Smooth muscle cell (in vitro differentiated cells): ENCODE results near the gene OSBPL6. TPM values are rescaled to one million over a fixed set of nuclear protein-coding genes. Genes with fewer than 3 reads are reported as not detected.

Source experiments
- DNase-seq: peaks from one replicate; lab custom pipeline; 2025; ENCODE audit not compliant: unreplicated experiment; lab: John Stamatoyannopoulos, UW
- H2AFZ ChIP-seq: fragments of 200-600 bp; sonication (generic); 2 replicates; pipeline ENCODE4 v1.6.0; 2016; ENCODE audit warnings: antibody characterized with exemption, low read depth, mild to moderate bottlenecking
- H3F3A ChIP-seq: fragments of 200-600 bp; sonication (generic); 2 replicates; pipeline ENCODE4 v1.6.0; 2017; ENCODE audit warnings: antibody characterized with exemption, low read depth
- H3K27ac ChIP-seq: fragments of 200-600 bp; sonication (generic); 2 replicates; pipeline ENCODE4 v1.5.1; 2016; ENCODE audit warnings: low read depth, mild to moderate bottlenecking
- H3K27me3 ChIP-seq: fragments of 200-600 bp; sonication (generic); 2 replicates; pipeline ENCODE4 v1.6.1; 2016; ENCODE audit warnings: low read depth, mild to moderate bottlenecking
- H3K36me3 ChIP-seq: fragments of 200-600 bp; sonication (generic); 2 replicates; pipeline ENCODE4 v1.5.1; 2016; ENCODE audit warnings: low read depth
- H3K4me1 ChIP-seq: fragments of 200-600 bp; sonication (generic); 2 replicates; pipeline ENCODE4 v1.5.1; 2016; ENCODE audit warnings: low read depth
- H3K4me2 ChIP-seq: fragments of 200-600 bp; sonication (generic); 2 replicates; pipeline ENCODE4 v1.6.0; 2016; ENCODE audit warnings: mild to moderate bottlenecking
- H3K4me3 ChIP-seq: fragments of 200-600 bp; sonication (generic); 2 replicates; pipeline ENCODE4 v1.5.1; 2016; ENCODE audit warnings: mild to moderate bottlenecking
- H3K79me2 ChIP-seq: fragments of 200-600 bp; sonication (generic); 2 replicates; pipeline ENCODE4 v1.6.0; 2016; ENCODE audit warnings: low read depth, mild to moderate bottlenecking
- H3K9ac ChIP-seq: fragments of 200-600 bp; sonication (generic); 2 replicates; pipeline ENCODE4 v1.6.0; 2016; ENCODE audit warnings: low read depth
- H3K9me3 ChIP-seq: fragments of 200-600 bp; sonication (generic); replicated peaks from 2 replicates; pipeline ENCODE4 v1.5.1; 2016; ENCODE audit warnings: low read depth
- H4K20me1 ChIP-seq: fragments of 200-600 bp; sonication (generic); 2 replicates; pipeline ENCODE4 v1.6.0; 2016; ENCODE audit warnings: low read depth
- CTCF ChIP-seq: fragments of 200-600 bp; sonication (generic); IDR thresholded peaks from 2 replicates; pipeline ENCODE4 v1.5.1; 2017; ENCODE audit warnings: borderline replicate concordance, mild to moderate bottlenecking, antibody characterized with exemption; ENCODE audit not compliant: insufficient read depth, poor library complexity, severe bottlenecking
- WGBS: methylation state at CpG from one replicate; pipeline ENCODE4 v1.1.7; 2016; ENCODE audit warnings: low lambda C conversion rate; 5-methylcytosine and 5-hydroxymethylcytosine counted together
- polyA plus RNA-seq: library from polyadenylated mRNA; unstranded; fragments of >200 nt; fragmentation: Nextera tagmentation; extraction: Ambion mirVana; gene quantifications from 2 replicates; pipeline ENCODE4 v1.2.1, GENCODE V29; 2016
- total RNA-seq: library from RNA; depleted of rRNA; stranded (reverse); fragments of >200 nt; gene quantifications from 2 replicates; pipeline ENCODE4 v1.2.3, GENCODE V29; 2014

OSBPL6 gene
- total RNA-seq (7.4 and 8.6 TPM in 2 replicates), polyA plus RNA-seq (2.4 and 7.6 TPM in 2 replicates)

DNA sequence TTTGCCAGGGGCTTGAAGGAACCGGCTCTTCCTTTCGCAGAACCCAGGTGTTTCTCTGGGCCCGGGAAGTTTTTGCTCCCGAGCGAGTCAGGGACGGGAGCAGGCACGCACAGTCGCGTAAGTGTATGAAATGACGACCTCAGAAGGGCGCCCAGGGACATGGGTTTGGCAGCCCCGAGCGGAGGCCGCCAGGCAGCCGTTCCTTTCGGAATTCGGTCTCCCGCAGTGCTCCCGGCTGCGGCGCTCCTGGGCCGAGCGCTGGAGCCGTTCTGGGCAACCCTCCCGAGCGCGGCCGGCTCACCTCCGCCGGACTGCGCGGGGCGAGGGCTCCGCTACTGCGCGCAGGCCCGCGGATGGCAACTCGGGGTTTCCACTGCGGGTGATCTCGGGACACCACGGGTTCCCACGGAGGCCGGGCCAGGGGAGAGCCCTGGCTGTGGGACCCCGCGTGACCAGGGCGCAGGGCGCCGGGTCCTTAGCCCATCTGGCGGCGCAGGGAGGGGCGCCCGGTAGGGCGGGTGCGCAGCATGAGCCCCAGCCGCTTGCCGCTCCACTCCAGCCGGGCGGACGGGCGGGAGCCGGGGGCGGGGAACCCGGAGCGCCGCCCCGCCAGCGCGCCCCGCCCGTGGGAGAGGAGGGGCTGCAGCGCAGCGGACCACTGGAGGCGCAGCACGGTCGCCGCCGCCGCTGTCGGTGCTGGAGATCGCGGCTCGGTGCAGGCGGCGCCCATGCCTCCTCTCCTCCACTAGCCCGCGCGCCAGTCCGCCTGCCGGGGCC lies at the start of gene OSBPL6:
Gene OSBPL6, plus strand, starts transcription at position 690 of the 777 bp plus-strand sequence. CDS start 111,673 bp downstream, outside the sequence.
- Histone ChIP-seq H3K9me3 (no peaks in the 10 kb centered on the region), H3K36me3 (no peaks in the 10 kb centered on the region), H3F3A (peaks cover 10% of the 10 kb centered on the region), H3K4me2 (peak within 1 kb of the TSS; percentile 99), H3K4me3 (peak within 1 kb of the TSS; percentile 92), H4K20me1 (no peaks in the 10 kb centered on the region), H3K27ac (peak within 1 kb of the TSS; percentile 33), H3K79me2 (peaks cover 5% of the 10 kb centered on the region), H2AFZ (peak within 1 kb of the TSS; percentile 98), H3K27me3 (no peaks in the 10 kb centered on the region), H3K4me1 (peaks cover 10% of the 10 kb centered on the region), H3K9ac (peak within 1 kb of the TSS; percentile 64)
- peak; percentile 40 for DNase-seq
- TF ChIP-seq CTCF = no peak
- under 1% methylated on average over 55 of the region's 90 CpGs for WGBS

- Histone ChIP-seq H3K9me3 (no peaks in the 10 kb centered on the region), H3F3A (no peaks in the 10 kb centered on the region), H3K4me3 (peak overlapping the region; percentile 18), H3K9ac (no peak overlapping the region), H3K4me1 (no peaks in the 10 kb centered on the region), H2AFZ (peak overlapping the region; percentile 74), H4K20me1 (no peaks in the 10 kb centered on the region), H3K4me2 (peak overlapping the region; percentile 61), H3K36me3 (no peaks in the 10 kb centered on the region), H3K27me3 (no peaks in the 10 kb centered on the region), H3K27ac (peak overlapping the region; percentile 7), H3K79me2 (no peaks in the 10 kb centered on the region)
- WGBS = 27% methylated on average over 3 of the region's 3 CpGs
- no peak for TF ChIP-seq CTCF
- DNase-seq = no peak
Observed at GRCh38 chr2:178152033-178152432, 42.3 kb upstream of the OSBPL6 start.

DNA sequence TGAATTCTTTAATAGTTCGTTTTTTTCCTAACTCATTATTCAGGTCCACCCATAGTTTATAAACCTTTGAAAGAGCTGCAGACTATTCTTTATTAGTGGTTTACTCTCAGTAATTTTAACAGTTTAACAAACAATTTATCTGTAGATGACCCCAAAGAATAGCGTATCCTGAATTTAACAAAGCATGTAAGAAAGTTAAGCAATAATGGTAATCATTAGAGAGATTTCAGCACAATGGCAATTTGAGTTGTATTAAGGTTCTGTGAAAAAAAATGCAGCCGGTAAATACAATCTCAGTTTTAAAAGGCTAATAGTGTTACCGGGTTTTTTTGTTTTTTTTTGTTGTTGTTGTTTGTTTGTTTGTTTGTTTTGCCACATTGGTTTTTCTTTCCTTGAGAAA lies 41.8 kb upstream of the OSBPL6 start:
- H2AFZ ChIP-seq = peak overlapping the region; percentile 74

More for the DNA sequence above, 41.8 kb upstream of the OSBPL6 start:
- Histone ChIP-seq H3K36me3 (no peaks in the 10 kb centered on the region), H3F3A (no peaks in the 10 kb centered on the region), H3K4me2 (peak overlapping the region; percentile 61), H3K9ac (no peak overlapping the region), H3K4me3 (no peak overlapping the region), H3K79me2 (no peaks in the 10 kb centered on the region), H3K27me3 (no peaks in the 10 kb centered on the region), H4K20me1 (no peaks in the 10 kb centered on the region), H3K4me1 (no peaks in the 10 kb centered on the region), H3K9me3 (no peaks in the 10 kb centered on the region), H3K27ac (peak overlapping the region; percentile 7)
- TF ChIP-seq CTCF = no peak
- WGBS = 86% methylated on average over 4 of the region's 4 CpGs
- no peak for DNase-seq
